ENCODE results near the gene IZUMO4. TPM values are rescaled to one million over a fixed set of nuclear protein-coding genes. Genes with fewer than 3 reads are reported as not detected.

Gene IZUMO4
- polyA plus RNA-seq, 4 donors = 6.2 to 7.2 (median 7.0) TPM

GRCh38 chr19:2058570-2059421 lies 37.9 kb upstream of the IZUMO4 start:
- DNase-seq (ENCODE audit: low read depth in 4 of 4, low spot score in 3 of 4) = no peak

DNA sequence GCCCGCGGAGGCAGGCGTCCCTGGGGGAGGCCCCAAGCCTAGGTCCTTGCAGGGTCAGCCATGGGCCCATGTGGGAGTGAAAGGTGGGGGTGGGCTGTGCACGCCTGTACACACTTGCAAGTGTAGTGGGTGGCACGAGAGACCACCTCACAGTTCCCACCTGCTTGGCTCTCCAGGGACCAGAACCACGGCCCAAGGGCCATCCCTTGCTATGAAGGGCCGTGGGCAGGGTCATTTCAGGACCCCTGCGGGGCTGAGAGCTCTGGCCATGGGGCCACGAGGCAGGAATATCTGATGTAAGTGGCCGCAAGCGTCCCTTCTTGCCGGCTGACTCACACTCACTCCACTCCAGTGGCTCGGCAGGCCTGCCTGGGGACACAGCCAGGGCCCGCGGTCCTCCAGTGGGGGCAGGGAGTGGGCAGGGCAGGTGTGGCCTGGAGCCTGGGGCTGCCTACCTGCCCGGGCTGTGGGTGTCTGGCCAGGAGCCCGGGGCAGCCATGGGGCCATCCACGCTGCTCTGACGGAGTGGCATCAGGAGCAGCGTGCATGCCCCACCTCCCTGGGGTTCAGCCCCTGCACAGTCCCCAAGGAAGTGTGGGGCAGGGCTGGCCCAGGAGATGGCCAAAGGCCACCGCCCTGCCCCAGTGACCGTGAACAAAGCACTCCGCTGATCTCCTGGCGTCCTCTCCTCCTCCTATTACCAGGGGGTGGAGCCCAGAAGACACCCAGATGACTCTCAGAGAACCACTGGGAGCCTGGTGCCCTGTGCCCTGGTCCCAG lies 37.1 kb upstream of the IZUMO4 start:
- no peak for DNase-seq (ENCODE audit: low read depth in 4 of 4, low spot score in 3 of 4)

DNA sequence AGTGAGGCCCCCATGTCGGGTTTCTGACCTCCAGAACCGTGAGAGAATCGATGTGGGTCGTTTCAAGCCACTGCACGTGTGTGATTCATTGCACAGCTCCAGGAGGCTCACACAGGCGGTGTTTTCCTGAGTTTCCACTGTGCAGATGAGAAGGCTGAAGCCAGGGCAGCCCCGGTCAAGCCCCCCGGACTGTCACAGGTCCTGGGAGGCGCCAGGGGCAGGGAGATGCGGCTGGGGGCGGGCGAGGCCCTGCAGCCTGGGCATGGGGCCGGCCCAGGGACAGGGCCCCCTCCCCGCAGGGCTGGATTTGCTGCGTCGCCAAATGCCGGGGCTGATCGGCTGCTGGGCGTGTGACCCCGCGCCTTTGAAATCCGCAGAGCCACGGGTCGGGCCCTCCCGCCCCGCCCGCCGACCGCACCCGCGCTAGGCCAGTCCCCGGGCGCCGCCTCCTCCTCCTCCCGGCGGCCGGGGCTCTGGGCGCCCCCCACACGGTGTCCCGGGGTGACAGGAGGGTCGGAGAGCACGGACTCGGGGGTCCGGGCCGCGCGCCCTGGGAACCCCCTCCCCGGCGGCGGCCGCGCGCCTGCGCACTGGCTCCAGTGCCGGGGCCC lies 35.7 kb upstream of the IZUMO4 start:
- no peak for DNase-seq (ENCODE audit: low read depth in 4 of 4, low spot score in 3 of 4)

DNA sequence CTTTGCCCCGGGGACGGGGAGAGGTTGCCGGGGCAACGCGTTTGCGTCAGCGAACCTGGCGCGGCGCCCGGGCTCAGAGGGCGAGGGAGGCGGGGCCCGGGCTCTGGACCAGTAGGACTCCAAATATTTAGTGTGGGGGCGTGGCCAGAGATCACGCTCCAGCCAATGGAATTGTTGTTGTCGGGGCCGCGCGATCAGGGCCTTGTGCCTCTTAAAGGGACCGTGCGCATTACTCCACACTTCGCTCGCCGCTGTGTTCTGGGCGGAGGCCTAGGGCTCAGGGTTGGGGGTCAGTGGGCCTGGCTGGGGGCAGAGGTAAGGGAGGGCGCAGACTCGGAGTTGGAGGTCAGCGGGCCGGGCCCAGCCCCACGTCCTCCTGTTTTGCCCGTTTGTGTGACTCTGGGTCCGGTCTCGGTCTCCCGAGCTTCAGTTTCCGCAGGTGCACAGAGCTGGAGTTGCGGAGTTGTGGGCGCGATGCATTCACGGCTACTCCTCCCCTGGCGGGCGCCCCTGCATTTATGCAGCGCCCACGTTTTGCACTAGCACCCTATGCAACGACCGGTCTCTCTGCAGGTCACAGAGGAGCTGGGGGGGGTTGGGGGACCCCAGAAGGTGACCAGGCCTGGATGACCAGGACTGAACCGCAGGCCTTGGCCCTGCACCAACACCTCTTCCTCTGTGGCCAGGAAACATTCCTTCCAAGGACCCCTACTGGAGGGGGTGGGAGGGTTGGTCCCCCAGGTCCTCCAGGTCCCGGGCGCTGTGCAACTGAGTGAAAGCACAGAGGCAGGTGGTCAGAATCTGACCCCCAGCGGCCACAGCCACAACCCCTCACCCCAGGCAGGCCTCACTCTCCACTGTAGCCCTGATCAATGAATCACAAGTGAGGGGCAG lies 35.0 kb upstream of the IZUMO4 start:
- DNase-seq (ENCODE audit: low read depth in 4 of 4, low spot score in 3 of 4) = peak; percentile 96 to 99 (median 97)

DNA sequence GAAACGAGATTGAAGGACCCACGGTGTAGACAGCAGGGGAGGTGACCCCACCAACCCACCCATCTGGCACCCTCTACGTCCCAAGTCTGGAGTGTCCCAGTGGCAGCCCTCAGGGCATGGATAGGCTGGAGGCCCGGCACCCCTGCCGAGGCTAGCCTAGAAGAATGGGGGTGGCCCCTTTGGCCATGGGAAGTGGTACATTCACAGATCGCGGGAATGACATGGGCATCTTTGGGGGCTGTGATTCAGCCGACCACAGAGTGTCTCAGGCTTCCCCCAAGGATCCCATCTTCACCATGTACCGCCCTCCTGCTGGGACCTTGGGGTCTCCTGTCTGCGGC lies 34.4 kb upstream of the IZUMO4 start:
- no peak for DNase-seq (ENCODE audit: low read depth in 4 of 4, low spot score in 3 of 4)

GRCh38 chr19:2062770-2063169 lies 33.9 kb upstream of the IZUMO4 start:
- DNase-seq (ENCODE audit: low read depth in 4 of 4, low spot score in 3 of 4) = no peak

DNA sequence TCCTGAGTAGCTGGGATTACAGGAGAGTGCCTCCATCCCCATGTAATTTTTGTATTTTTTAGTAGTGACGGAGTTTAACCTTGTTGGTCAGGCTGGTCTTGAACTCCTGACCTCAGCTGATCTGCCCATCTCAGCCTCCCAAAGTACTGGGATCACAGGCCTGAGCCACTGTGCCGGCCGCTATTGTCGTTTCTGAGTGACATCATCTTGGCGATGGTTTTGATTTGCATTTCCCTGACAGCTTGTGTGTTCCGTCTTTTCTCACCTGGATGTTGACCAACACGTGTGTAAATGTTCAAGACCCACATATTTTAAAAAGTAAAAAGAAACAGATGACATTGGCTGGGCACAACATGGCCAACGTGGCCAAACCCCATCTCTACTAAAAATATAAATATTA lies 32.9 kb upstream of the IZUMO4 start:
- no peak for DNase-seq (ENCODE audit: low read depth in 4 of 4, low spot score in 3 of 4)

DNA sequence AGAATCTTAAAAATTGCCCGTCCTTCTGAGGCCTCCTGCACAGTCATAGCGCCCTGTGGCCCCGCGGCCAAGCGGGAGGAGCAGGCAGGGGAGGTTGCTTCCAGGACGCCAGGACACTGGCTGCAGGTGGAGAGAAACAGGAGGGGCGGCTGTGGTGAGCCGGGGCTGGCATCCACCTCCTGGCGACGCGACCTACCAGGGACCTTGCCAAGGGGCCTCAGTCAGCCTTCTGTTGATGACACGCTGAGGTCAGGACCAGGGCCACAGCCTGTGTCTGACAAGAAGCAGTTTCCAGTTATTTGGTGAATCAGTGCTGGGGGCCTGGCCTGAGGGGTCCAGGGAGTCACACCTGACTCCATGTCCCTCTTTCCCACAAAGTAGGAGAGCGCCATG lies 32.3 kb upstream of the IZUMO4 start:
- DNase-seq (ENCODE audit: low read depth in 4 of 4, low spot score in 3 of 4) = no peak

- no peak for DNase-seq (ENCODE audit: low read depth in 4 of 4, low spot score in 3 of 4)
These were observed 31.8 kb upstream of the IZUMO4 start for GRCh38 chr19:2064788-2065524.

DNA sequence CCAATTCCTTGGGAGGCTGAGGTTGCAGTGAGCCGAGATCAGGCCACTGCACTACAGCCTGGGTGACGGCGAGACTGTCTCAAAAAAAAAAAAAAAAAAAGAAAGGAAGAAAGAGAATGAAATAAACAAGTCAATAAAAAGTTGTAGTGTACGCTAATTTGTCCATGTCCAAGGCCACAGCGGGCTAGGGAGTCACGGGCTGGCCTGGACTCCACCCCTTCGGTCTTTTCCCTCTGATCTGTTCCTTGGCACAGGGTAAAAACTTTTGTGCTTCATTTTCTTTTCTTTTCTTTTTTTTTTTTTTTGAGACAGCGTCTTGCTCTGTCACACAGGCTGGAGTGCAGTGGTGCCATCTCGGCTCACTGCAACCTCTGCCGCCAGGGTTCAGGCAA lies 26.3 kb upstream of the IZUMO4 start:
- no peak for DNase-seq (ENCODE audit: low read depth in 4 of 4, low spot score in 3 of 4)

DNA sequence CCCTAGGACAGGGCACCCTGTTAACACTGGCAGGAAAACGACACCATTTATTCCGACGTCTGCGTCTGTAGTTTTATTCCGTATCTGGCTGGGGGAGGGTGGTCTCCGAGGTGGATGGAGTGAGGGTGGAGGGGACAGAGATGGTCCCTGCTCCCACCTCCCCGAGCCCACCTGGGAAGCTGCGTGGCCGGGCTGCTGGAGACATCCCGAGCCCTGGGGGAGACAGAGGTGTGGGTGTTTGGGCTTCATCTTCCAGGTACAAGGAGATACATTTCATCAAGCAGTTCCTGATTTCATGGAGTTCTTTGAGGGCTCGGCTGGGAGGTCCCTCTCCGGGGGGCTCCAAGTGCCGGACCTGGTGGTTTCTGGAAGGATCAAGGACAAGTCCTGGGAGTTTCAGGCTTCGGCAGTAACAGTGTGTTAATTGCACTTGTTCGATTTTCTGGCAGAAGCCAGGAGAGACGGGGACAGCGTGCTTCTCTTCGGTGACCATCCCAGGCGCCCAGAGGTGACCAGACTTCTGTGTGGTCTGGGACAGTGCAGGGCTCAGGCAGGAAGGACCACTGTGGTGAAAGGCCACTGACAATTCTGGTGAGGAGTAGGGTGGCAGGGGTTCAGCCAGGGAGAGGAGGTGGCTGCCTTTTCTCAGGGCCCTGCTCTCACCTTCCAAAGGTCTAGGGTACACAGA lies 25.6 kb upstream of the IZUMO4 start:
- no peak for DNase-seq (ENCODE audit: low read depth in 4 of 4, low spot score in 3 of 4)

GRCh38 chr19:2072757-2073551 lies 23.8 kb upstream of the IZUMO4 start:
- no peak for DNase-seq (ENCODE audit: low read depth in 4 of 4, low spot score in 3 of 4)

GRCh38 chr19:2076526-2076944 lies 20.2 kb upstream of the IZUMO4 start:
- no peak for DNase-seq (ENCODE audit: low read depth in 4 of 4, low spot score in 3 of 4)

- no peak for DNase-seq (ENCODE audit: low read depth in 4 of 4, low spot score in 3 of 4)
These were observed 19.3 kb upstream of the IZUMO4 start for GRCh38 chr19:2077398-2077797.

DNA sequence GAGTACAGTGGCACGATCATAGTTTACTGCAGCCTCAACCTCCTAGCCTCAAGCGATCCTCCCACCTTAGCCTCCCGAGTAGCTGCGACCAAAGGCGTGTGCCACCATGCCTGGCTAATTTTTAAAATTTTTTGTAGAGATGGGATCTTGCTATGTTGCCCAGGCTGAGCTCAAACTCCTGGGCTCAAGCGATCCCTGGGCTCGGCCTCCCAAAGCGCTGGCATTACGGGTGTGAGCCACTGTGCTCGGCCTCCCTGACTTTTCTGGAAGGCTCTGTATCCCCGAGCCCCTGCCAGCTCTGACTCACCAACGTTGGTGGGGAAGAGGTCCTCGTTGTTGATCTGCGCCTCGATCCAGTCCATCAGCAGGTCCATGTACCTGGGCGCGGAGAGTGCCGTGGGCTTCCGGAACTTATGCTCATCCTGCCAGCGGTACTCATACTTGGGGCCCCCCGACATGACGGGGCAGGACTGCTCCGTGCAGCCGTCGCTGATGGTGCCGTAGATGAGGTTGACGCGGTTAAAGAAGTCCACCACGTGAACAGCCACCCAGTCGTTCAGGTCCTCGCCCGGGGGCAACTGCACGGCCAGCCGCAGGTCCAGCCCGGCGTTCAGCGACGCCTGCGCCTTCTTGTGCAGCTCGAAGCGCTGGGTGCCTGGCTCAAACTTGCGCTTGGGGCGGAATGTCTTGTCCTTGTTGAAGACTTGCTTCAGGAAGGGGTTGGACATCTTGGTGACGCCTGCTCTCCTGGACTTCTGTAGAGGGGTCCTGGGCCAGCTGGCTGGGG lies 18.7 kb upstream of the IZUMO4 start:
- no peak for DNase-seq (ENCODE audit: low read depth in 4 of 4, low spot score in 3 of 4)

DNA sequence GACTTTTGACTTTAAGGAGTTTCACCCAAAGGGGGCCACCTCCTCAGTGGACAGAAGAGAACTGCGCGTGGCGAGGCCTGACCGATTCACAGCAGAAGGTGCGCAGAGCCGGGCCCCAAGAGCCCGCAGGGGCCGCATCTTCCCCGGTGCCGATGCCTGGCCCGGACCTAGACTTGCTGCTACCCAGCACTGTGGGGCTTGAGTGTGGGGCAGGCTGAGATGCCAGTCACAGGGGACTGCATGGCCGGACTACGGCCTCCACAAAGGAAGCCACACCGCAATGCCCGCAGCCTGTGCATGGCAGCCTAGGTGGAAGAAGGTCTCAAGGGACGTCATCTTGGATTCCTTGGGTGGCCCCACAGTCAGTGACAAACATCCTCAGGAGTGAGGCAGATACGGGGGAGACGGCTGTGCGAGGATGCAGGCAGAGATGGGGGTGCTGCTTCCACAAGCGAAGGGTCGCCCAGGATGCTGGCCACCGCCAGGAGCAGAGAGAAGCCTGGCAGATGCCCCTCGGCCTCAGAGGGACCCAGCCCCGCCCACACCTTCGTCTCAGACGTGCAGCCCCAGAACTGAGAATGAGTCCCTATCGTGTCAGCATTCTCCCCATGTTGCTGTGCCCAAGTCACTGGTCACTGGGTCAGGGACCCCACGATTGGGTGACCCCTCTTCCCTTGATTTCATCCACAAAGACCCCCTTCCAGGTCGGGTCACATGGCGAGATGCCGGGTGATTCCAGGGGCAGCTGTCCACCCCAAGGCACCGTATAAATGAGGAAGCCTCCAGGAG lies 17.4 kb upstream of the IZUMO4 start:
- DNase-seq (ENCODE audit: low read depth in 4 of 4, low spot score in 3 of 4) = no peak

GRCh38 chr19:2079865-2080301 lies 16.8 kb upstream of the IZUMO4 start:
- no peak for DNase-seq (ENCODE audit: low read depth in 4 of 4, low spot score in 3 of 4)
